ACHN (cell line): ENCODE data around the gene CFAP99.

ENCODE experiments used
- DNase-seq: peaks from one replicate; pipeline ENCODE4 v3.0.0-alpha.2; 2015
- in situ Hi-C: cut with HindIII; loops from 2 replicates; pipeline ENCODE4 v1.10.0; 2017; ENCODE audit warnings: low sequenced_read_pairs, low pct_ligation_motif_present, low pct_unique_long_range_greater_than_20kb

Gene CFAP99

DNA sequence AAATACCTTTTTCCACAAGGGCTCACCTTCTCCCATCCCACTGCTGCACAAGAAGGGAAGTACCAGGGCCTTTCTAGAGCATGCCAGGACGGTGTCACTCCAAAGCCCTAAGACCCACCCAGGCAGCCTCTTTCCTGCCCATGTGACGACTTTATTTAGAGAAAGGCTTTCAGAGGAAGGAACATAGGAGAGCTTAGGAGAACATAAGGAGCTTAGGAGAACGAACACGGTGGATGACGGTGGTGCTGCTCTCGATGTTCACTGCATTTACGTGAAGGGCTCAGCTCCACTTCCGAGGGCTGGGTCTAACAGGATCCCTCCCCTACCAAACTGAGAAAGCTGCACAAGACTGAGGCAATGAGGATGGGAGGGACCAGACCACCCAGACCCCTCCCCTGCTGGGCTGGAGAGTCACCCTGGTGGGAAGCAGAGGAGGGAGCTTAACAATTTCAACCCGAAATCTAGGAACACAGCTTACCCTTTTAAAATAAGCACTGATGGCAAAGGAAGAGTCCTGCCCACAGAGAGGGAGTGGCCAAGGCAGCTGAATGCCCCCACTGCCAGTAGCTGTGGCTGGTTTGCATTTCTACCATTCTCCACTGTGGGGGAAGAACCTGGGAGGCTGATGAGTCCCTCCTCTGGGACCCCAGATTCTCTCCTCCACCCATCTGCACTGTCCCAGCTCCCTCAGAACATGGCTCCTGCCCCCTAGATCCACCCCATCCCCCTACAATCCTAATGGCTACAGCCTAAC is 30.1 kb upstream of the CFAP99 start:
- no peak for DNase-seq
- in situ Hi-C loops: no loop called here

DNA sequence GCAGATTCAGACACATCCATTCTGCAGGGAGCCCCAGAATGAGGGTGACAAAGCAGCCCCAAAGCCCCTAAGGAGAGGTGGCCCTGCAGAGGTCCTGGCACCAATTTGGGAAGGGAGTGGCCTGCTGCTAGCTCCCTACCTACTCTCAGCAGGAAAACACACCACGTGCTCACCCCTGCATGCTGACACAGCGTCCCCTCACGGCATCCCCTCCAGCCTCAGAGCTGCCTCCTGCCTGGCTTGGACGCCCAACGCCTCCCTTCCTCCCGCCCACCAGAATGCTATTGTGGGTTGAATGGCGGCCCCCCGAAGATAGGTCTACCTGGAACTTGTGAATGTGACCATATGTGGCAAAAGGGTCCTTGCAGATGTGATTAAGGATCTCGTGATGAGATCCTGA is 29.1 kb upstream of the CFAP99 start:
- in situ Hi-C loops: no loop called here

GRCh38 chr4:2390146-2390545 is 28.6 kb upstream of the CFAP99 start:
- DNase-seq: no peak
- in situ Hi-C loops: no loop called here

More for the DNA sequence above, 29.1 kb upstream of the CFAP99 start:
- DNase-seq: no peak

DNA sequence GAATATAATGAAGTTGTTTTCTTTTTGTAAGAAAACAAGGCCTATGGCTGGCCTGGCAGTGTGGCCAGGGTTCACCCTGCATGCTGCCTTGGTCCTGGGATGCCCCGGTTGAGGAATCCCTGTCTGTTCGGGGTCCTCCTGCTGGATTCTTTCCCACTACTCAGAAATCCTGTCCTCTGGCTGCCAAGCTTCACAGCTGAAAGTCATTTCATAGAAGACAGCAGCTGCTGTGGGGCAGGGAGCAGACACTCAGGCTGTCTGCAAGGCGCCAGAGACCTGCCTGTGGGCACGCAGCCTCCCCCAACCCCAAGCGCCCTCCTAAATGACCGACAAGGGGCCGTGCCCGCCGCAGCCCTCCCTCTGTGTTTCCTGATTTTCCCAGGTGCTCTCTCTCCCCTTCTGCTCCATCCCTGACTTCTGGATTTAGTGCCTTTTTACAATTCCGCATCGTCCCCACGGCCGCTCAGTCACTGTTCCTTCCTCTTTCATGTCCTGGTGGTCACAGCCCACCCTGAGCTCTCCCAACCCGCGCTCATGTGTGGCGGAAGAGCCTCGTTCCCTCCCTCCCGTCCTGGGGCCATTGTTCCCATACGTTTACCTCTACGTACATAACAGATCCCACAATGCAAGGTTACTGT is 27.9 kb upstream of the CFAP99 start:
- DNase-seq: no peak
- in situ Hi-C loops: no loop called here

- DNase-seq: no peak
- in situ Hi-C loops: no loop called here
Measured at GRCh38 chr4:2393353-2394270, 25.1 kb upstream of the CFAP99 start.

DNA sequence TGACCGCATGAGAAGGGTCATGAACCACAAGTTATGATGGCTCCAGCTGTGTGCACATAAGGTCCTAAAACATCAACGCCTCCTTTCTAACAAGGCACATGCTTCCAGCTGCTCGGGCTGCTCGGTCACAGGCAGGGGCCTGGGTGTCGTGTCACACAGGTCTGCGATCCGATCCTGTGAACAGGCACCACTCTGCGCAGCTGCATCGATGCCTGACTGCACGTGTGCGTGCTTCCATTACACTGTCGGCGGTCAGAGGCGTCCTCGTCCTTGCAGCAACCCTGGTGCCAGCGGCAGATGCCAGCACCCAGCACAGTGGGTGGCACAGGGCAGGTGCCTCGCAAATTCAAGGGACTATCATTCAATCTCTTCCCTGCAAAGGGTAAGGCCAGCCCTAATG is 24.2 kb upstream of the CFAP99 start:
- in situ Hi-C loops: no loop called here
- no peak for DNase-seq

DNA sequence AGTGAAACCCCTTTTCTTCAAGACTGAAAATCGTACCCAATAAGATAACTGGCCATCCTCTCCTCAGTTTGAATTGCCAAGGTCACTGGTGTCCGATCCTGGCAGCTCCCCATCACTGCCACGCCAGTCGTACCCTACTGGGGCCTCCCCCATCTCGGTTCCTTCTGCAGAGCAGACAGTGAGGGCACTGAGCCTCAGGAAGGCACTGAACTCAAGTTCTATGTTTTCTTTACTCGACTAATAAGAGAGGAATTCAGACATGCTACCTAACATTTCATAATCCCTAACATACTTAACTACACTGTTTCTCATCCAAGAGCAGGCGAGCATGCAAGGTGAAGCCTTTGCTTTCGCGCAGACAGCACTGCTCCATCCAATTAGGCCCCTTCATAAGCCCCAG is 23.7 kb upstream of the CFAP99 start:
- in situ Hi-C loops: no loop called here
- DNase-seq: no peak

DNA sequence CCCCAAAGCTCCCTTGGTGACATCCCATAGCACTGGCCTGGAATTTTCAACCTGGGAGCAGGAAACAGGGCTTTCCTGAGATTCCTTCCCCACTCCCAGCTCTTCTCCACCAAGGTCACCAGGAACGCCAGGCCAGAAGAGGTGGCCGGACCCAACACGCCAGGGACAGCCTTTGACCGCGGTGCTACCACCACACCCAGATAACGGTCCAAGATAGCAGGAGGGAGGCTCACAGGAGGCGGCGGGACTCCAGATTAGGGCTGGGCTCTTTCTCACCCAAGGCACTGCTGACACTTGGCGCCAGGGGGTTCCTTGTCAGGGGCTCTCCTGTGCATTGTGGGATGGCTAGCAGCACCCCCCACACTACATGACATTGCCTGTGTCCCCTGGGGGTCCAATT is 23.2 kb upstream of the CFAP99 start:
- DNase-seq: no peak
- in situ Hi-C loops: no loop called here

DNA sequence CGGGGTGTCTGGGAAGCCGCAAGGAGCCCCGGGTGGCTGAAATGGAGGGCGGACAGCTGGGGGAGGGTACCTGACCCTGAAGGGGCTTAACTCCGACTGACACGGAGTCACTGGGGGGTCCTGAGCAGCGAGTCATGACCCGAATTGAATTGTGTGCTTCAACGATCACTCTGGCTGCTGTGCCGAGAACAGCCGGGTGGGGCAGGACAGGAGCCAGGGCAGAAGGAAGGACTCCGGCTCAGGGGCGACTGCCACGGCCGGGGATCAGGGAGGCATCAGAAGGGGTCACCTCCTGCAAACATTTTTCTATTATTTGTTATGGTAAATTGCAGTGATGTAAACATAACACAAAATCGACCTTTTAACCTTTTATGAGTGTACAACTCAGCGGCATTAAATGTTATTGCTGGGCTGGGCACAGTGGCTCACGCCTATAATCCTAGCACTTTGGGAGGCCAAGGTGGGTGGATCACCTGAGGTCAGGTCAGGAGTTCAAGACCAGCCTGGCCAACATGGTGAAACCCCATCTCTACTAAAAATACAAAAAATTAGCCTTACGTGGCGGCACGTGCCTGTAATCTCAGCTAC is 21.9 kb upstream of the CFAP99 start:
- DNase-seq: no peak
- in situ Hi-C loops: no loop called here

DNA sequence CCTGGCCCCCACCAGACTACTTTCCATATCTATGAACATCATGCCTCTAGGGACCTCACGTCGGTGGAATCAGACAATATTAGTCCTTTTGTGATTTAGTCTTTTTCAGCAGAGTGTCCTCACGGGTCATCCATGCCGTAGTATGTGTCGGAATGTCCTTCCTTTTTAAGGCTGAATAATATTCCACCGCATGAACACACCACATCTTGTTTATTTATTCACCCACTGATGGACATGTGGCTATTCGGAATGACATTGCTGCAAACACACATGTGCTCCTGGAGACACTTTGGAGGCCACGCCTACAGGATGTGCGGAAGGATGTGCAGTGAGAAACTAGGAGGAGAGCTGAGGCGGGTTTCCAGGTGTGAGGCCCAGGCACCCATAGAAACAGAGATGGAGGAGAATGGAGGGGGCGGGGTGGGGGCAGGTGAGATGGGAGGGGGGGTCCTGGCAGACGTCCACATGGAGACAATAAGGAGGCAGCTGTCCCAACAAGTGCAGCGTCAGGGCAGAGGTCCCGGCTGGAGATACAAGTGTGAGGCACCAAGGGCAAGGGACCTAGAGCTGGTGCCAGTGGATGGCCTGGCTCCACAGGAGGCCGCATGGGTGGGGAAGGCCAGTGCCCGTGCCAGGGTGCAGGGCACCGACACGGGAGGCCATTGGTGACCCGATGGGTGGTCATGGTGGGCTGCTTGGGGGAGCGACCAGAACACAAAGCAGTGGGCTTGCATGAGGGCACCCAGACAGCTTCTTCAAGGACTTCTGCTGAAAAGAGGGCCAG is 21.0 kb upstream of the CFAP99 start:
- in situ Hi-C loops: no loop called here
- DNase-seq: no peak

DNA sequence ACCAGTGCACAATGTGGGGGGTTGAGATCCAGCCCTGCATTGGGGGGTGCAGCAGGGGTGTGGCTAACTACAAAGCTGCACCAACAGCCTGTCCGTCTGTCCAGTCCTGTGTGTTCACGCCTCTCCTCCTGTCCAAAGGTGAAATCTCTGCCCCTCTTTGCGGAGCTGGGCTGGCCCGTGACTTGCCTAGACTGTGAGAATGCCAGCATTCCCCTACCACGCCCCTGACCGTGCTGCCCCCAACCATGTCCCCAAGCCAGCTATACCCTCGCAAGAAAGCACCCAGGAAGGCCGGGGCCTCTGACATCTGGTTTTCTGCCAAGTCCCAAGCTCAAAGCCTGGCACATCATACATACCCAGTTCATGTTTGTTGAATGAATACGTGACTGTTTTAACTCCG is 19.5 kb upstream of the CFAP99 start:
- DNase-seq: no peak
- in situ Hi-C loops: no loop called here

GRCh38 chr4:2399631-2400190 is 19.0 kb upstream of the CFAP99 start:
- in situ Hi-C loops: no loop called here
- DNase-seq: no peak

DNA sequence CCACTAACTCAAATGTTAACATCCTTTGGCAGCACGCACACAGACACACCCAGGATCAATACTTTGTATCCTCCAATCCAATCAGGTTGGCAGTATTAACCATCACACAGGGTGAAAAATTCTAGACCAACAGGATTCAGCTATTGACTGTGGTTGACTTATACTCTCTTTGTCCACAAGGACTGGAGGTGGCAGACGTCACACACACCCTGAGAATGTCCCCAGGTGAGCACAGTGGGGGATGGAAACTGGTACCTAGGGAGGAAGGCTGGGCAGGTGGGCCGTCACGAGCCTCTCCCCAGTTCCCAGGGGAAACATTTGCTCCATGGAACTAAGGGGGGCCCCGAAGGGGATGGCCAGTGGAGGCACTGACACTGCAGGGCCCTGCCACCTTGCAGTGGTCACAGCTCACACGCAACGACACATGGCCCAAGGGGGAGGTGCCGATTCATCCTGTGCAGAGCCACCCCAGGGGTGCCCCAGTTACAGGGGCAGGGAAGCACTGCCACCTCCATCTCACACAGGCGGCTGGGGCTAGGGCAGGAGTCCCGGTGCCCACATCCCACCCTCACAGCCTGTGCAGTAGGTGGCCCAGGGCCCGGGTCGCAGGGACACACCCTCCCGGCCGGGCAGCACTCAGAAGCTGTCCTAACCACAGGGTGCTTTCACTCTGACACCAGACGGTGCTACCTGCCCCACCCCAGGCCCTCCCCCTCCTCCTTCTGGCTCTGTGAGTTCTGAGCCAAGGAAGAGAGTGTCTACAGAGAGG is 17.7 kb upstream of the CFAP99 start:
- DNase-seq: no peak
- in situ Hi-C loops: no loop called here

- no peak for DNase-seq
Measured at GRCh38 chr4:2401610-2401983, 17.2 kb upstream of the CFAP99 start.

DNA sequence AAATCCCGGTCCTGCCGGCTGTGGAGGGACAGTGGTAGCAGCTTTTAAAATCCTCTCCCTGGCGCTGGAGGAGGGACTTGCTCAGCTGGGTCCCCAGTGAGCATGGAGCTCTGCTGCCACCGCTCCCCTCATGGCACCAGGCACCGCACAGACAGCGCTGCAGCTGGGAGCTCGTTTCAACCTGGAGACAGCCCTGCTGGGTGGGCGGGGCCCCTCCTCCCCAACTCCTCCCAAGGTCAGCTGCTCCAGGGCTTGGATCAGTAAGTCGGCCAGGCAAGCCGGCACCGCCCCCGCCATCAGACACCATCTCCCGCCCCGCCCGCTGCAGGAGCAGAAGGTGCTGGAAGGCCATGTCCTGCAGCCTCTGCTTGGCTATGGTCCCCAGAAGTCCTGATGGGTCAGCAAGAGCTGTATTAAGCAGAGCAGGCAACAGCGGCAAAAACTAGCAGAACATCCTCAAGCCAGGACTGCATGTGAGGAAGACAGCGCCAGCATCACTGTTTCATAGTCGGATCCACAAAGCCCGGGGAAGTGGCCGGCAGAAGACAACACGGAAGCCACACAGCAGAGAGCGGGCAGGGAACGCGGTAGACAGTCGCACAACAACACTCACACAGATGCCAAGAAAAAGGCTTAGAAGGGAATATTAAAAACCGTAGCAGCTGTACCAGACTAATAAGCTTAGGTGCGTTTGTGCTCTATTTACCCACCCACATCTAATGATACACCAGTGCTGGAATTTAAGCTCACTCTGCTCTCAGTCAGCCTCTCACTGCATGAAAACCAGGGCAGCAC is 16.5 kb upstream of the CFAP99 start:
- in situ Hi-C loops: no loop called here
- no peak for DNase-seq

More at GRCh38 chr4:2401610-2401983, 17.2 kb upstream of the CFAP99 start:
- in situ Hi-C loops: no loop called here

GRCh38 chr4:2402941-2403340 is 15.8 kb upstream of the CFAP99 start:
- DNase-seq: no peak
- in situ Hi-C loops: no loop called here

DNA sequence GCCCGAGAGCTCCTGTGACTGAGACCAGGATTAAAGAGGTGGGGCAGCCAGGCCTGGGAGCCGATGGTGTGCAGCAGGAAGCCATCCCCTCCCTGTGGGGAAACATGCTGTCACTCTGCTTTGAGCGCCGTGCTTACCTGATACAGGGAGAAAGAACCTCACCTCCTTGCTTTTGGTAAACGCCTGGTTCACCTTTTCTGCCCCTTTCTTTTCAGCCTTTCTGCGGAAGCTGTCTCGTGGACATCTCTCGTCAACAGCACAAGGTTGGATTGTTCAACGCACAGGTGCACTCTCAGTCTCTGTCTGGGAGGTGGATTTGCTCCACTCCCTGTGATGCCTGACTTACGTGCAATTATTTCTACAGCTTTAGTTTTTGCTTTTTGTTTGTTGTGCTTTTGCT is 12.3 kb upstream of the CFAP99 start:
- in situ Hi-C loops: no loop called here
- no peak for DNase-seq
